Measurements from ENCODE around the gene TIMM10B.

The TIMM10B gene

DNA sequence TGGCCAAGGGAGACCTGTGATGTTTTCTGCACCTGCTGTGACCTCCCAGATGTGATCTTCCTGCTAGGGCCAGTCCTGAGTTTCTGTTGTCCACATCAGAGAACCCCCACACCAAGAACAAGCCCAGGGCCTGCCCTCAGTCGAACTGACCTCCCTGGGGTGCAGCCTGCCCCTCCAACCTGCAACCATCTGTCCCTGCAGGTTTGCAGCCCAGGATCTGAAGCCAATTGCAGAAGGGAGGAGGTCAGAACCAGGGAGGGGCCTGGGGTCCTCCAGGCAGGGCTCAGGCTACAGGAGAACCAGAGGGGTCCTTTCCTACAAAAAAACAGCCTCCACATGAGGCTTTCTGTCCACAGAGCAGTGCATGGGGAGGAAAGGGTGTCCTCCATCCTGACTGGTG is 8.4 kb upstream of the TIMM10B start:
- no peak for DNase-seq (ENCODE audit: low spot score)

DNA sequence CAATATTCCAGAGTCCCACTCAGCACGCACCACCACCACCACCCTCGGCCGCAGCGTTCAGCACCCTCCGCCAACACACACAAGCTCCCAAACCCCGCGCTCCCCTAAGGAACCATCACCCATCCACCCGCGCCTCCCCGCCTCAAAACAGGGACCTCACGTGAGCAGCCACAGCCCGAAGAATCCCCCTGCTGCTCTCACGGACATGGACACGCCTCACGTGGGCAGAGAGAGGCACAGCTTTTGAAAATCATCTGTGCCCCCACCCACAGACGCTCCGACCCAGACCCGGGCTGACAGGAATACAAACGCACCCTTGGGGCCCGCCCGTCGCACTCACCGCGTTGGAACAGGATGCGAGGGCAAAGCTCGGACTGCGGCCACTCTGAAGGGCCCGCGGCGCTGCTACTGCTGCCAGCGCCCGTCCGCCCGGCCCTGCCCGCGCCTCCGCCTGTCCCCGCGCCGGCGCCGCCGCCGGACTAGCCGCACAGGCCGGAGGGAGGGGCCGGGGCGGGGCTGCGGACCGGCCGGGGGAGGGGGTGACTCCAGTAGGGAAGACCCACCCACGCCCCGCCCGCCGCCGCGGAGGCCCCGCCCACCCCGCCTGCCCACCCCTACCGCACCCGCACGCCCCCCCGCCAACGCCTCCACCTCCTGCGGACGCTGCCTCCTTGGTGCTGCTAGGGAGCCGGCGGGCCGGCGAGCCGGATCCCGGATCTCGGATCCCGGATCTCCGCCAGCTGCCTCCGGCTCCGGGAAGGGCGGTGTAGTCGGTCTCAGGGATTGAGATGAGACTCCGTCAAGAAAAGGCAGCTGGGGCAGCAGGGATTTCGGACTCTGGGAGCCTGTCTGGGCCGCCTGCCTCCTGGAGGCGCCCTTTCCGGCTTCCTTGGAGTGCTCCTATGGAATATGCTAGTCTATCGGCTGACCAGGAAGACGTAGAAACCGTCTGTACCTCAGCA is 7.6 kb upstream of the TIMM10B start, which contains the start of gene TRIM3:
Gene TRIM3 (minus strand): TSS at position 491 of the 962 bp plus-strand sequence. CDS start 8,246 bp downstream, outside the sequence.
- DNase-seq (ENCODE audit: low spot score), result peak; percentile 71

DNA sequence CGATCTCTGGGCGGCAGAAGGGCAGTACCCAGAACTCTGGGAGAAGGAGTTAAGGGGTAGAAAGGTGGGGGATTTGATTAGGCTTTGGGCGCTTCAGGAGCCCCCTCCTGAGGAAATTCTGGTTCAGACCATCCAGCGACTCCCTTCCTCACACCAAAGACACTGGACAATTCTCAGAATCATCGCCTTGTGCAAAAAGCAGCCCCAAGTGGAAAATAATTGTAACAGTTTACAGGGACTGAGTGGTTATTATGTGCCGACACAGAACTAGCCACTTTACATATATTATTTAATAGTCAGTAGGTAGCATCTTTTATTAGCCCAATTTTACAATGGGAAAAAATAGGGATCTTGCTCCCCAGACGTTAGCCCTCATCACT is 6.9 kb upstream of the TIMM10B start:
- DNase-seq (ENCODE audit: low spot score), result no peak

DNA sequence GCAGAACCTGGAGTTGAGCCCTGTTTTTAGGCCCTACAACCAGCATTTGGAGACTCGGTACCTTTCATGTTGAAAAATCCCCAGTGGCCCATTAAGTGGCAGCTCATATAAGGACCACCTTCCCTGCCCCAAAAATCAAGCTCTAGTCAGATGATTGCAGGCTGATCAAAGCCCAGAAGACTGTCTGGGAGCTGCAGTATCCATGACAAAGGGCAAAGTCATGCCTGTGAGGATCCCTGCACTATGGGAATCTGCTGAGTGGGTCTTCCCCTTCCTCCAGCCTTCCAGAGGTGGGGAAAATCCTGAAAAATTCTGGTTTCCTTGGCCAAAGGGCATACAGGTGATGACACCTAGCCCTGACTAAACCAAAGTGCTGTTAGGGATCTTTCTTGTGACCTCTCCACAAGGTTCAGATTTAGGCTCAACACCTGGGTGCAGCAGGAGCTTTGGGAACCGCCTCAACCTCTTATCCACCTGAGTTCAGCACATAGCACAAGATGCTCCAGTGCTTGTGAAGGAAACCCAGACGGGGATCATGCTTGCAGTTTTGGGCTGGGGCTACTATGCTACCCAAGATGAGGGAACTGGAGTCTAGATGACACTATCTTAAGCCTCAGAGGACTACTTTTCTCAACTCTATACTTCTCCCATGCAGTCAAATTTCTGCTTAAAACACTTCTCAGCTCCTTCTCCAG is 6.3 kb upstream of the TIMM10B start:
- DNase-seq (ENCODE audit: low spot score), result no peak

DNA sequence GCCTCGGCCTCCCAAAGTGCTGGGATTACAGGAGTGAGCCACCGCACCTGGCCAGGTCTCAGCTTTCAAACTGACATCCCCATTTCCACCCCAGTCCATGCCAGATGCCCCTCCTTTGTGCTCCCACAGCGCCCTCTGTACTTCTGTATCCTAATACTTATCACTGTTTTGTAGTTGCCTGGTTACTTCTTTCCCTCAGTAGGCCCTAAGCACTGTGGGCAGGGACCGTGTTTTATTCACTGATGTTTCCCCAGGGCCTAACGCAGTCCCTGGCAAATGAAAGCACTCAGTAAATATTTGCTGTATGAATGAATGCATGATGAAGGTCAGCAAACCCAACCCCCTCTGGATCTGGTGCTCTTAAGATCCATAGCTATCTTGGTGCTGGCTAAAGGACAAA is 5.4 kb upstream of the TIMM10B start:
- DNase-seq (ENCODE audit: low spot score), result no peak

DNA sequence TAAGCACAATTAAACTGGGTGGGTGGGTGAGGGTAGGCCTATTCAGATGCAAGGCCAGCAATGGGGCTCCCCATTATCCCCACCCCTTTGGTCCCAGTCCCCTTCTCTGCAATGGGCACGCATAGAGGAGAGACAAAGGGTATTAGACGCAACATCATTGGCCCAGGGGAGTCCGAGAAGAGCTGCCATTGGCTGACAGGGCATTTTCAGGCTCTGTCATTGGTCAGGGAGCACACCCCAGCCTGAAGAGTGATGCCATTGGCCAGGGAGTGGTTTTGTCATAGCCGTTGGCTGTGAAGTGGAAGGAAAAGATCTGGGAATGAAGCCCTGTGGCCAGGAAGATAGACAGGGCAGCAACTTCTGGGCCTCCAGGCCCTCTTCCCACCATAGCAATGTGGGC is 4.7 kb upstream of the TIMM10B start:
- no peak for DNase-seq (ENCODE audit: low spot score)

DNA sequence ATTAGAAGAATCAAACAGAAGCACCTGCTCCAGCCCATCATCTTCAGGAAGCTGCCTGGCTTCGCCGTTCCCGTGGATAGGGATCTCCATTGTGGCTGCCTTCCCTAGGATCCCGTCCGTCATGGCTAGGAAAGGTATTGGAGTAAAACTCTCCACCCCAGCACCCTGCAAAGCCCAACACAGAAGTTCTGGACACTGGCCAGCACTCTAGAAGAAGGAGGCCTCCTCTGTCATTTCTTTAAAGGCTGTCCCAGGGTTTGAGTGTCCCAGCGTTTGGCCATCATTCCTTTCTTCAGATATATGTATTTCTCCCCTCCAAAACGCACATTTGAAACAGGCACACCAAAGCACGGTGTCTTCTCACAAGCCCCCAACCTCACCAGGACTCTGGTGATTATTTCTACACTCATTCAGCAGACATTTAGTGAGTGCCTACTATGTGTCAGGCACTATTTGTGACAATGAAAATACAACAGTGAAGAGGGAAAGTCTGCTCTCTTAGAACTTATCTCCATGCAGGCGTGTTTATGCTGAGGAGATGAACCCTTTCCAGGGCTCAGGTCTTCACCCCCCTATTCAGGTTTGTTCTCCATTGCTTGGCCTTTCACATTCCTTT is 894 bp upstream of the TIMM10B start:
- DNase-seq (ENCODE audit: low spot score), result no peak

DNA sequence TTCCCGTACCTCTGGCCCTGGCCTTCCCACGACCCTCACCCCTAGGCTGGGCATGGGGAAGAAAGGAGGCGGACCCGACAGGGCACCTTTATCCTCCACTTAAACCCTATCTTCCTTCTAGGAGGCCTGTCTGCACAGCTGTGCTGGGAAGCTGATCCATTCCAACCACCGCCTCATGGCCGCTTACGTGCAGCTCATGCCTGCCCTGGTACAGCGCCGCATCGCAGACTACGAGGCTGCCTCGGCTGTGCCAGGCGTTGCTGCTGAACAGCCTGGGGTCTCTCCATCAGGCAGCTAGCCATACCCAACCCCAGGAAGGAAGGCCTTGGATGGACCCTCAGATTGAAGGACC is 599 bp downstream of the TIMM10B start:
- no peak for DNase-seq (ENCODE audit: low spot score)

DNA sequence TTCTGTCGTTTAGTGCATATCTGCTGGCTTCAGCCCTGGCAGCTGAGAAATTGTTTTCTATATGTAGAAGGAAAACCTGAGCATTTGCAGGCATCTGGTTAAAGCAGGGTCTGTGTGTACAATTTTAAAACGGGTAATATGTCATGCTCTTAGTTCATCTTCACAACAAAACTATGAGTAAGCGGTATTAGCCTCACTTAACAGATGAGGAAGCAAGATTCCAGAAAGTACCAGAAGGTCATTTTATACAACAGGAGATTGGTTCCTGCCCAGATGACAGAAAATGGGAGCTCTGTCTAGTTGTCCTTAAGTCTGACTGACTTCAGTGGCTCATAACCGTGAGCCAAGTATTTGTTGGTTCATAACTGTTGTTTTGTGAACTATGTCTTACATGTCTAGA is 1.1 kb downstream of the TIMM10B start:
- no peak for DNase-seq (ENCODE audit: low spot score)

DNA sequence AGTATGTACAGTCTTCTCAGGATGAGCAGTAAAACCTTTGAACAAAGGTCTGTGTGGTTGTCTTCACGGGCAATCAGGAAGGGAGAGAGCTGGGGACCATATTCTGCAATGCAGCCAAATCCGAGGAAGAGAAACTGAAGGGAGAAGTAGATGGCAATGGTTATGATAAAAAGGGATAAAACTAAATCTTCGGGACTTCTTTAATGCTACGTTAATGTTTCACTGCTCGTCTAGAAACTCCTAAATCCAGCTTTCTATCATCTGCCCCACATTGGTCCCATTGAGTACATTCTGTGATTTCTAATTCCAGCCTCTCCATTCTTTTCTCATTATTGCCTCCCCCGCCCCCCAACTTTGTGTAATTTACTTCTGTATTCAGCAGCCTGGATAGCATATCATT is 1.7 kb downstream of the TIMM10B start:
- DNase-seq (ENCODE audit: low spot score), result no peak

DNA sequence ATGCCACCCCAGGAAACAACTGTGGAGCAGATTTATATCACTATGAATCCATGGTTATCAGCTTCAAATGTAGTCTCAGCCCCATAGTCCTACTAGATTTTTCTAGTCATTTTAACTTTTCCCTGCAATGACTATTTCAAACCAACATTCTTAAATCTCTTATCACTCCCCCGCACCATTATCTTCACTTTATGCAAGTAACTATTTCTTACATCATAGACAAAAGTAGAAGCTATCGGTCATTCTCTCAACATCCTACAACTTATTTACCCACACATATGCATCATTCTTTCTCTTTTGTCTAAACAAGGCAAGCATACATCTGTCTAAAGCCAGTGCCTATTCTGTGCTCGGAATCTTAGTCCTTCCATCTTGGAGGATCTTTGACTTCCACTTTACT is 4.4 kb downstream of the TIMM10B start:
- DNase-seq (ENCODE audit: low spot score), result no peak

DNA sequence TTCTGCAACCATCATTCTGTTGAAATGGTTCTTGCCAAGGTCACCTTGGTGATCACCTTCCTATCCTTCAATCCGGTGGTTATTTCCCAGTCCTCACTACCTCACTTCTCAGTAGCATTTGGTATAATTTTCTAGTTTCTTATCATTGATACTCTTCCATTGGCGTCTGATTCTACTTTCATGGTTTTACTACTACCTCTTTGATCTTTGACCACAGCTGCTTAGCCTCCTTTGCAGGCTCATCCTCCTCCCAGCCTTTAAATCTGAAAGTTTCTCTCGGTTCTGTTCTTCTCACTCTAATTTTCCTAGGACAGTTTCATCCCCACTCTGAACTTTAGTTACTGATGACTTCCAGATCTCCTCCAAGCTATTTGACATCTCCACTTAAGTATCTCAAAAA is 5.0 kb downstream of the TIMM10B start:
- DNase-seq (ENCODE audit: low spot score), result no peak

DNA sequence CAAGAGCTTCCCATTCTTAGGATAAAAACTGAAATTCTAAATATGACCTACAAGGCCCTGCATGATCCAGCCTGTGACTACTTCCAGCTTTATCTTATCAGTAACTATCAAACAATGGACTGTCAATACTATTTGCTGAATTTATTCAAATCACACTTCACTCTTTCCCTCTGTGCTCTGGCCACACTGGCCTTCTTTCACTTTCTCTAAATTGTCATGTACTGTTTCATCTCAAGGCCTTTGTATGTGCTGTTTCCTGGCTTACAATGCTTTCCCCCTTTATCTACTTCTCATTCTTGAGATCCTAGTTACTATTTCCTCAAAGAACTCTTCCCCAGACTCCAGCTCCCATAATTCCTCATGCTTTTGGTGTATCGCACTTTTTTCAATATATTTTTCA is 5.6 kb downstream of the TIMM10B start:
- DNase-seq (ENCODE audit: low spot score), result no peak

DNA sequence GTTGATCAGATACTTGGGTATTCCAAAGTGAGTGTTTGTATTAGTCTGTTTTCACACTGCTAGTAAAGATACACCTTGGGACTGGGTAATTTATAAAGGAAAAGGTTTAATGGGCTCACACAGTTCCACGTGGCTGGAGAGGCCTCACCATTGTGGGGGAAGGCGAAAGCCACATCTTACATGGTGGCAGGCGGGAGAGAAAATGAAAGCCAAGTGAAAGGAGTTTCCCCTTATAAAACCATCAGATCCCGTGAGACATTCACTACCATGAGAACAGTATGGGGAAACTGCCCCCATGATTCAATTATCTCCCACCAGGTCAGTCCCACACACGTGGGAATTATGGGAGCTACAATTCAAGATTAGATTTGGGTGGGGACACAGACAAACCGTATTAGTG is 7.0 kb downstream of the TIMM10B start:
- DNase-seq (ENCODE audit: low spot score), result no peak

DNA sequence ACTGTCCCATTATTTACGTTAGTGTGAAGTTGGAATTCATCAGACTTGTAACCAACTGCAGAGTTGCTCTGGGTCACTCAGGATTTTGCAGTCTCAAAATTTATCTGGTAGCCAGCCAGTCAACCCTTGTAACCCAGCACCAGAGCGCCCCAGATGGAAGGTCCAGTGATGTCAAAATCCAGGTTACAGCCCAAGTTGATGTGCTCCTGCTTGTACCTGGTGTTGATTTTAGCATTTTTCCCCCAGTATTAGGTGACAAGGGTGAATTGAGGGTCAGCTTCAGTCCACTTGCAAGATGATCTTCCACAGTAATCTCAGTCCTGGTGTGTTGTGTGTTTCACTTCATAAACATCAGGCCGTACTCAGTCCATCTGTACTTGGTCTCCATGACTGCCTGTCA is 7.5 kb downstream of the TIMM10B start:
- no peak for DNase-seq (ENCODE audit: low spot score)

DNA sequence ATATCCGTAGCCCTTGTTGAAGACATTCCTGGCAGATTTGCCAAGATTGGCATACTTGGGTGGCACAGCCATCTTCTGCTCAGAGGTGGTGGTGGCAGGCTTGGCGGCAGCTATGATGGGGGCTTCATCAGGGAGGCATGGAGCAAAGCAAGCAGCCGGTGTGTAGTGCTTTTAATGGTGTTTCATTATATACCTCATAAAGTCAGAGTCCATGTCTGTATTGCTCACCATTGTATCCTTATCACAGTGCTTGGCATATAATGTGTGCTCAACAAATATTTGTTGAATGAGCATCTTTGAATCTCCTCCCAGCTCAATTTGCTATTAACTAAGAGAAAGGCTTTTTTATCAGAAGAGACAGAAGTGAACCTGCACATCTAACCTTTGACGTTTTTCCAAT is 8.0 kb downstream of the TIMM10B start:
- no peak for DNase-seq (ENCODE audit: low spot score)

DNA sequence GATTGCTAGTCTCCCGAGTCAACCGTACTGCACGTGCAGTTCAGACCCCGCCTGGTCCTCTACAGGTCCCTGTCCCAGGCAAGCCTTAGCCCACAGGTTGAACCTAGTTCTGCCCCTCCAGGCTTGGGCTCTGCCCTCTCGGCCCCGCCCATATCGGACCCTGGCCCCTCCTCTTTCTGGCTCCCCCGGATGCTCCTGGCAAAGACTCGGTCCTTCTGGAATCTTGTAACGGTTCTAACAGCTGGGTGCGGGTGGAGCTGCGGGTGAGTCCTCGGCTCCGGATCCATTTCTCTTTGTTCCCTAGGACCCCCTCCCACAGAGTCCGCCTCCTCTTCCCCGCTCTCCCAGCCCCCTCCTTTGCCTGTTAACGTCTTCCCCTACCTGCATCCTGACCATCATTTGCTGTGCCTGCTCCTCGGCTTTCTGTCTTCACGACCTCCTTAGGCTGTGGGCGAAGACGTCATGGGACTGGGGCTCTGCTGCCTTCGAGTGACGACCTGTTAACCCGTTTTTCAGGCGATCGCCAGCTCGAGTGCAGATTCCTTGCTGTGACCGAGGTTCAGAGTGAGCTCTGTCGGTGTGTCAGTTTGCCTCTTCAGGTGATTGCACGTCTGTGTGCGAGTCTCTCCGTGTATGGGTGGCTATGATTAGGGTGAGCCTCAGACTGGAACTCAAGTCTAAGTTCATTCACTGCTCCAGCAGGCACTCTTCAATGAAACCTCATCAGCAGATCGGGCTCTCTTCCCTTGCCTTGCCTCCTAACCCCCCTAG is 16.0 kb downstream of the TIMM10B start, which contains the start of gene DNHD1:
Gene DNHD1 (plus strand): TSS at position 212 of the 771 bp plus-strand sequence. CDS start 936 bp downstream, outside the sequence.
- no peak for DNase-seq (ENCODE audit: low spot score)

DNA sequence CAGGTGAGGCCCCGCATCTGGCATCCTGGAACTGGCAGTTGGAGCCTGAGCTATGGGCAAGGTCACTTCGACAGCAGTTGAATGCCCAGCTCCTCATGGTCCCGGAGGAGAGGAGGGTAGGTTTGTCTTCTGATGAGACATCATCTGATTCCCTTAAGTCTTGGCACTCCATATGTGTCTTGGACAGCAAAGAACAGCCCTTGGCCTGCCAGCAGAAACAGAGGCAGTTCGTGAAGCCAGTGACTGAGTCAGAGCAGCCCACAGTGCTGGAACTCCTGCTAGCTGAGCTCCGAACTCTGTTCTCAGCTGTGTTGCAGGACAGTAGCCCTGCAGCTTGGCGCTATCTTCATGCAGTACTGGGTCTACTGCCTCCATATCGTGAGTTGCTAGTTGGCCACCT is 16.8 kb downstream of the TIMM10B start:
- DNase-seq (ENCODE audit: low spot score), result no peak

DNA sequence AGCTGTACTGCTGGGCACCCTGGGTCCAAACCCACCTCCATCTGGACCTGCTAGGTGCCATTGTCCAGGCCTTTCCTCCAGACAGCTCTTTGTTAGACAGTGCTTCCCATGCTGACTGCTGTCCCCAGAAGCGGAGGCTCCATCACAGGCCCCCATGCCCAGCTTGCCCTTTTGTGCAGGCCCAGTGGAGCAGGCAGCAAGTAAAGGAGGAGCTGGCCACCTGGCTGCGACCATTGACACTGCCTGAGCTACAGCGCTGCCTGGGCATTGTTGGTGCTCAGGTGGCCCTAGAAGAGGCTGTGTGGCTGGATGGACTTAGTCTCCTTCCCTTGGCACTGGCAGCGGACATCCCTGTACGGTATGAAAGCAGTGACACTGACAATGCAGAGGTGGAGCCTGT is 17.2 kb downstream of the TIMM10B start:
- no peak for DNase-seq (ENCODE audit: low spot score)

DNA sequence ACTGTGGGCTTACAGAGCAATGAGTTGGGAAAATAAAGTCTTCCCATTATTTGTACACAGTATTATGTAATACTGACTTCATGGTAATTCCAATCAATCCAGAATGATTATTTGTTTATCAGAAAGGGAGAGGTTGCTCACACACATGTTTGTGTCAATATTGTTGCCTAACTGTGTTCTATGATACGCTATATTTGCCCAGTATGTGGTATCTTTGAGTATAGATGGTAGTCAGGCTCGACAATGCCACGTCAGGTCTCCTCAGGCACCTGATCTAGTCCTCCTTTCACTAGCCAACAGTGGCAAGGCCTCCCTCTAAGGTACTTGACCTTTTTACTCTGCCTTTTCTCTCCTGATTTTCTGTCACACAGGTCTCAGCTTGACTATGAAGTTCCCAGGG is 21.1 kb downstream of the TIMM10B start:
- DNase-seq (ENCODE audit: low spot score), result no peak

DNA sequence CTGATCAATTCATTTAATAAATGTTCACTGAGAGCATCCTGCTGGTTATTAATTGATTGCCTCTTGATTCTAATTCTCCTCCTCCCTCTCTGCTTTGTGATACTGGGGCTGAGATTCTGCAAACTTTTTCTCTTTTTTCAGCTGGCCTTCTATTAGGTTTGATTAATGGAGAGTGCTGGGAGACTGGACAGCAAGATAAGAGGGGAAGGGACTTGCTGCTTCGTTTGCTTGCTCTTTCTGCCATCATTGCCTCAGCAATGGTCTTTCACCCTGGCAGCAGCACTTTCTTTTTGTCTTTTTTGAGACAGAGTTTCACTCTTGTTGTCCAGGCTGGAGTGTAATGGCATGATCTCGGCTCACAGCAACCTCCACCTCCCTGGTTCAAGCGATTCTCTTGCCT is 22.9 kb downstream of the TIMM10B start:
- DNase-seq (ENCODE audit: low spot score), result no peak

DNA sequence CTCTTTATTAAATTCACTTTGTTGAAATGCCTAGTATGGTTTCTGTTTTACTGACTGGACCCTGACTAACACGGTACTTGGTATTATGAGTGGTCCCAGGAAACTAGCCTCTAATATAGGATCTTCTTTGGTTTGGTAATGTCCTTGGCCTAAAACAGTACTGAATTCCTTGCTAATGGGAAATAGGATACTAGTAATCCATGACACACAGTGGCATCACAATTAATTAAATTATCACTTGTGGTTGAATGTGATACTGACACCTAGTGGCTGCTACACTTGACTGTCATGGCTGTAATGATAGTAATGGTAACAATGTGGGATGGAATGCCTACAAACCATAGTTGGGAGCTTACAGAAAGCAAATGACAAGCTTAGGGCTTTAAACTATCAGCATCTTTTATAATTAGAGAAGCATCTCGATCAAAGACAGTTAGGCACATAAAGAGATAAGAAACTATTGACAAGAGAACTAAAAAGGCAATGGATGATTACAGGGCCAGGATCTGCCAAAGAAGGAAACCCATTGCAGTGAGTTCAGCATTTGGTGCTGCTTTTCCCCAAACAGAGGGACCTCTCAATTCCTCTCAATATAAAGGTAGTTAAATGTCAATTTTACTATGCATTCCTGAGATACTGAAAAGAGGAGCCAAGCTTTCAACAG is 24.4 kb downstream of the TIMM10B start:
- peak; percentile 28 for DNase-seq (ENCODE audit: low spot score)

Data from CD4-positive, alpha-beta T cell treated with Interleukin-15 for 4 hours (primary cell).